ENCODE results near the gene MOK.

Gene MOK

GRCh38 chr14:102223682-102224081 is 81.3 kb downstream of the MOK start:
- no peak for DNase-seq (ENCODE audit: low spot score)

- DNase-seq (ENCODE audit: low spot score): no peak
These were observed 82.2 kb downstream of the MOK start for GRCh38 chr14:102222751-102223150.

GRCh38 chr14:102222009-102222575 is 82.9 kb downstream of the MOK start:
- no peak for DNase-seq (ENCODE audit: low spot score)

GRCh38 chr14:102221026-102221425 is 83.9 kb downstream of the MOK start:
- DNase-seq (ENCODE audit: low spot score): no peak

GRCh38 chr14:102220031-102220430 is 84.9 kb downstream of the MOK start:
- DNase-seq (ENCODE audit: low spot score): peak; percentile 67

- DNase-seq (ENCODE audit: low spot score): no peak
These were observed 85.6 kb downstream of the MOK start for GRCh38 chr14:102219316-102219715.

GRCh38 chr14:102218688-102219087 is 86.3 kb downstream of the MOK start:
- DNase-seq (ENCODE audit: low spot score): no peak

- no peak for DNase-seq (ENCODE audit: low spot score)
These were observed 87.0 kb downstream of the MOK start for GRCh38 chr14:102217987-102218421.

- no peak for DNase-seq (ENCODE audit: low spot score)
These were observed 87.6 kb downstream of the MOK start for GRCh38 chr14:102217399-102217798.

GRCh38 chr14:102215576-102216250 is 89.3 kb downstream of the MOK start:
- no peak for DNase-seq (ENCODE audit: low spot score)

GRCh38 chr14:102215071-102215470 is 89.9 kb downstream of the MOK start:
- no peak for DNase-seq (ENCODE audit: low spot score)

GRCh38 chr14:102213984-102214658 is 90.8 kb downstream of the MOK start:
- peak; percentile 21 for DNase-seq (ENCODE audit: low spot score)

- DNase-seq (ENCODE audit: low spot score): no peak
These were observed 91.5 kb downstream of the MOK start for GRCh38 chr14:102213470-102213869.

GRCh38 chr14:102212845-102213244 is 92.1 kb downstream of the MOK start:
- no peak for DNase-seq (ENCODE audit: low spot score)

GRCh38 chr14:102212356-102212755 is 92.6 kb downstream of the MOK start:
- no peak for DNase-seq (ENCODE audit: low spot score)

- no peak for DNase-seq (ENCODE audit: low spot score)
These were observed 93.7 kb downstream of the MOK start for GRCh38 chr14:102211240-102211639.

- no peak for DNase-seq (ENCODE audit: low spot score)
These were observed 94.4 kb downstream of the MOK start for GRCh38 chr14:102210421-102211042.

GRCh38 chr14:102209224-102209966 is 95.6 kb downstream of the MOK start:
- DNase-seq (ENCODE audit: low spot score): no peak

- DNase-seq (ENCODE audit: low spot score): no peak
These were observed 96.2 kb downstream of the MOK start for GRCh38 chr14:102208741-102209140.

- no peak for DNase-seq (ENCODE audit: low spot score)
These were observed 97.1 kb downstream of the MOK start for GRCh38 chr14:102207831-102208365.

GRCh38 chr14:102206918-102207317 is 98.0 kb downstream of the MOK start:
- no peak for DNase-seq (ENCODE audit: low spot score)

- DNase-seq (ENCODE audit: low spot score): no peak
These were observed 99.4 kb downstream of the MOK start for GRCh38 chr14:102205560-102205959.
